GM12878 (cell line): ENCODE data around the gene APOC4. TPM values are rescaled to one million over a fixed set of nuclear protein-coding genes. Genes with fewer than 3 reads are reported as not detected.

Experiments used
- ATAC-seq: fragments of 200-7000 bp; cut with Tn5 transposase; 3 replicates; pipeline ENCODE4 v1.9.1; 2020; ENCODE audit warnings: mild to moderate bottlenecking, moderate library complexity
- BruUV-seq: library from RNA; stranded (reverse); fragments of 400-500 nt; replicated peaks from 2 replicates; lab custom pipeline; 2021; lab: Mats Ljungman, UMichigan
- CTCF ChIA-PET: fragments of 300-600 bp; sonication (Branson Sonifier 250); formaldehyde crosslinking; extraction: SDS; loops from one replicate; lab custom pipeline; 2021; ENCODE audit warnings: inconsistent platforms; lab: Yijun Ruan, JAX
- POLR2A ChIA-PET: fragments of 350-600 bp; formaldehyde crosslinking; extraction: SDS; loops from one replicate; lab custom pipeline; 2021; ENCODE audit warnings: inconsistent platforms; lab: Charles Lee
- RAD21 ChIA-PET: fragments of 300-600 bp; sonication (Branson Sonifier 250); formaldehyde crosslinking; loops from one replicate; lab custom pipeline; 2023; ENCODE audit warnings: antibody characterized with exemption; ENCODE audit not compliant: unreplicated experiment; lab: Charles Lee
- SMC1A ChIA-PET: fragments of 300-600 bp; sonication (Branson Sonifier 250); formaldehyde crosslinking; loops from one replicate; lab custom pipeline; 2023; ENCODE audit not compliant: unreplicated experiment, uncharacterized antibody; lab: Charles Lee
- DNase-seq: peaks from one replicate; pipeline ENCODE4 v3.0.0-alpha.2; 2011; ENCODE audit warnings: low read depth, low spot score
- FAIRE-seq: peaks from 3 replicates; lab custom pipeline; 2011; peaks lifted over from hg19 to GRCh38; lab: Jason Lieb, UNC
- H2AFZ ChIP-seq: 2 replicates; pipeline ENCODE4 v1.6.0; 2011; ENCODE audit warnings: low read depth, low read length, control low read depth; ENCODE audit not compliant: control insufficient read depth
- H3K27ac ChIP-seq: 2 replicates; pipeline ENCODE4 v1.5.1; 2011; ENCODE audit warnings: control low read depth; ENCODE audit not compliant: control insufficient read depth, insufficient read depth
- H3K27me3 ChIP-seq, 2 experiments: replicated peaks in 1 of 2; 2 replicates each; pipeline versions ENCODE4 v1.6.0 to v1.6.1; 2011; ENCODE audit warnings: low read length in 1 of 2; ENCODE audit not compliant: control insufficient read depth in 2 of 2, insufficient read depth in 2 of 2
- H3K36me3 ChIP-seq, 2 experiments: 2 replicates each; pipeline ENCODE4 v1.5.1; 2011; ENCODE audit warnings: low read length in 1 of 2; ENCODE audit not compliant: control insufficient read depth in 2 of 2, insufficient read depth in 2 of 2
- H3K4me1 ChIP-seq: 2 replicates; pipeline ENCODE4 v1.6.1; 2011; ENCODE audit warnings: mild to moderate bottlenecking, low read length, moderate library complexity, mixed read lengths; ENCODE audit not compliant: control insufficient read depth, insufficient read depth
- H3K4me2 ChIP-seq: 2 replicates; pipeline ENCODE4 v1.6.0; 2011; ENCODE audit warnings: control low read depth; ENCODE audit not compliant: control insufficient read depth, insufficient read depth
- H3K4me3 ChIP-seq: fragments of 200-600 bp; sonication (generic); 2 replicates; pipeline ENCODE4 v1.5.1; 2016
- H3K79me2 ChIP-seq: 2 replicates; pipeline ENCODE4 v1.6.0; 2011; ENCODE audit warnings: low read length; ENCODE audit not compliant: control insufficient read depth, insufficient read depth
- H3K9ac ChIP-seq: 2 replicates; pipeline ENCODE4 v1.8.0; 2011; ENCODE audit warnings: low read length, control low read depth, mixed read lengths; ENCODE audit not compliant: control insufficient read depth, insufficient read depth
- H3K9me3 ChIP-seq: replicated peaks from 3 replicates; pipeline ENCODE4 v1.5.1; 2011; ENCODE audit warnings: mild to moderate bottlenecking, low read length; ENCODE audit not compliant: control insufficient read depth, insufficient read depth
- H4K20me1 ChIP-seq: 2 replicates; pipeline ENCODE4 v1.6.0; 2011; ENCODE audit not compliant: control insufficient read depth, insufficient read depth
- CREM ChIP-seq: IDR thresholded peaks from 2 replicates; pipeline ENCODE4 v1.6.1; 2014; ENCODE audit warnings: antibody characterized with exemption, low read depth
- POLR2A ChIP-seq: IDR thresholded peaks from 2 replicates; pipeline ENCODE4 v1.6.1; 2011; ENCODE audit warnings: low read depth, mild to moderate bottlenecking, low read length
- TCF7 ChIP-seq: IDR thresholded peaks from 2 replicates; pipeline ENCODE4 v1.6.1; 2014; ENCODE audit warnings: antibody characterized with exemption, borderline replicate concordance
- WGBS: methylation state at CpG from one replicate; pipeline ENCODE4 v1.1.6; 2016; ENCODE audit warnings: low lambda C conversion rate; ENCODE audit not compliant: insufficient replicate concordance, insufficient coverage; ENCODE audit errors: missing lambda C conversion rate; 5-methylcytosine and 5-hydroxymethylcytosine counted together
- in situ Hi-C: fragments of 300-500 bp; cut with MboI; formaldehyde crosslinking; loops from 9 replicates; pipeline ENCODE4 v1.14.3; 2018; ENCODE audit warnings: mixed read lengths
- intact Hi-C: fragments of 100-400 bp; cut with micrococcal nuclease; formaldehyde crosslinking; loops from one replicate; pipeline ENCODE4 v1.14.2; 2022; ENCODE audit not compliant: unreplicated experiment
- polyA plus RNA-seq, 11 experiments: library from polyadenylated mRNA; depleted of rRNA in 4 of 11; unstranded in 6 of 11; stranded (reverse) in 5 of 11; fragments of >200 nt; fragmentation: Nextera tagmentation in 4 of 11; fragmentation: Illumina TruSeq in 1 of 11; extraction: Ambion mirVana in 4 of 11; extraction: Trizol in 1 of 11; gene quantifications; 1 replicate in 1 of 11; 2 replicates in 10 of 11; pipeline versions ENCODE4 v1.2.1 to v1.2.3, GENCODE V29; 2011 to 2016; ENCODE audit warnings: inconsistent platforms in 2 of 11, missing spikeins in 2 of 11, low read depth in 1 of 11
- total RNA-seq, 4 experiments: library from RNA; depleted of rRNA in 3 of 4; stranded (reverse); fragments of >200 nt in 3 of 4; fragmentation: Illumina TruSeq in 1 of 4; extraction: Trizol in 1 of 4; gene quantifications; 2 replicates each; pipeline versions ENCODE4 v1.2.1 to v1.2.3, GENCODE V29; 2013 to 2021
- TF ChIP-seq, protein P1 (sequence below): IDR thresholded peaks from 2 replicates; pipeline ENCODE4 v1.6.1; 2011; ENCODE audit warnings: borderline replicate concordance, low read depth, mild to moderate bottlenecking, moderate library complexity, mixed read lengths, low read length; ENCODE audit not compliant: insufficient read depth; ENCODE audit errors: extremely low read length

Gene APOC4
- total and polyA plus RNA-seq, 10 of the 15 experiments (the other 5 are each of a cell fraction or from before 2014, with no cell fraction given): not detected

DNA sequence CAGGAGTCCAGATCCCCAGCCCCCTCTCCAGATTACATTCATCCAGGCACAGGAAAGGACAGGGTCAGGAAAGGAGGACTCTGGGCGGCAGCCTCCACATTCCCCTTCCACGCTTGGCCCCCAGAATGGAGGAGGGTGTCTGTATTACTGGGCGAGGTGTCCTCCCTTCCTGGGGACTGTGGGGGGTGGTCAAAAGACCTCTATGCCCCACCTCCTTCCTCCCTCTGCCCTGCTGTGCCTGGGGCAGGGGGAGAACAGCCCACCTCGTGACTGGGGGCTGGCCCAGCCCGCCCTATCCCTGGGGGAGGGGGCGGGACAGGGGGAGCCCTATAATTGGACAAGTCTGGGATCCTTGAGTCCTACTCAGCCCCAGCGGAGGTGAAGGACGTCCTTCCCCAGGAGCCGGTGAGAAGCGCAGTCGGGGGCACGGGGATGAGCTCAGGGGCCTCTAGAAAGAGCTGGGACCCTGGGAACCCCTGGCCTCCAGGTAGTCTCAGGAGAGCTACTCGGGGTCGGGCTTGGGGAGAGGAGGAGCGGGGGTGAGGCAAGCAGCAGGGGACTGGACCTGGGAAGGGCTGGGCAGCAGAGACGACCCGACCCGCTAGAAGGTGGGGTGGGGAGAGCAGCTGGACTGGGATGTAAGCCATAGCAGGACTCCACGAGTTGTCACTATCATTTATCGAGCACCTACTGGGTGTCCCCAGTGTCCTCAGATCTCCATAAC lies 36.4 kb upstream of the APOC4 start, which contains the start of gene APOE:
APOE (plus strand) TSS at position 360 of the 724 bp plus-strand sequence. CDS start 829 bp downstream, outside the sequence.
- CTCF ChIA-PET: interaction anchor here (0.6 to 4.3 kb wide), 11 partner anchors 9 to 432 kb away, joined by 3 to 34 read pairs (median 3); no protein-coding TSS in a partner anchor
- POLR2A ChIA-PET: interaction anchor here (1.3 kb wide), 1 partner anchor 15 kb away, joined by 3 read pairs; no protein-coding TSS in a partner anchor

More for the DNA sequence above, 36.4 kb upstream of the APOC4 start, which contains the start of gene APOE:
- H3K4me1 ChIP-seq: no peaks in the 10 kb centered on the region
- ChIA-PET RAD21 (interaction anchor here (0.8 to 2.3 kb wide), 2 partner anchors 15 to 154 kb away, joined by 4 to 8 read pairs; no protein-coding TSS in a partner anchor), SMC1A (interaction anchor here (0.6 to 2.3 kb wide), 3 partner anchors 46 to 1061 kb away, joined by 3 to 11 read pairs (median 7); no protein-coding TSS in a partner anchor)
- H4K20me1 ChIP-seq: no peaks in the 10 kb centered on the region; the same call in 1 of the 2 replicates
- no TSS peak for BruUV-seq
- no peaks in the 10 kb centered on the region for H3K9me3 ChIP-seq
- intact Hi-C loops: loop anchor here (5.0 kb wide), 1 partner anchor 432 kb away; no protein-coding TSS in a partner anchor
- in situ Hi-C loops: loop anchor here (10.0 kb wide), 2 partner anchors 49 to 429 kb away; partner anchors contain the start of gene CLPTM1
- WGBS: 12% methylated on average over 17 of the region's 20 CpGs
- DNase-seq: no peak
- no peak within 1 kb of the TSS for H3K9ac ChIP-seq
- no peak within 1 kb of the TSS for H3K4me2 ChIP-seq
- peaks cover 4 to 17% of the 10 kb centered on the region in 2 experiments; a peak in 3 of 4 replicates for H3K36me3 ChIP-seq
- H3K79me2 ChIP-seq: no peaks in the 10 kb centered on the region
- FAIRE-seq: no peak
- H3K27me3 ChIP-seq: no peaks in the 10 kb centered on the region
- no peak within 1 kb of the TSS for H3K27ac ChIP-seq
- TF ChIP-seq, protein P1, sequence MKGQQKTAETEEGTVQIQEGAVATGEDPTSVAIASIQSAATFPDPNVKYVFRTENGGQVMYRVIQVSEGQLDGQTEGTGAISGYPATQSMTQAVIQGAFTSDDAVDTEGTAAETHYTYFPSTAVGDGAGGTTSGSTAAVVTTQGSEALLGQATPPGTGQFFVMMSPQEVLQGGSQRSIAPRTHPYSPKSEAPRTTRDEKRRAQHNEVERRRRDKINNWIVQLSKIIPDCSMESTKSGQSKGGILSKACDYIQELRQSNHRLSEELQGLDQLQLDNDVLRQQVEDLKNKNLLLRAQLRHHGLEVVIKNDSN: no peak
- TF ChIP-seq POLR2A: peak; percentile 55; the same call in 1 of the 2 replicates
- no peak for TF ChIP-seq CREM
- TF ChIP-seq TCF7: 0 out of 2 replicates have a peak, but pooled peaks have one; percentile 10
- H2AFZ ChIP-seq: no peak within 1 kb of the TSS
- H3K4me3 ChIP-seq: no peak within 1 kb of the TSS
- no peak; the same call in 1 of the 3 replicates for ATAC-seq
